K562 (cell line): ENCODE data around the gene MRFAP1. TPM values are rescaled to one million over a fixed set of nuclear protein-coding genes. Genes with fewer than 3 reads are reported as not detected.

Experiments
- CBX1 ChIP-seq: sonication (generic); IDR thresholded peaks from 2 replicates; pipeline ENCODE4 v1.6.1; 2016; ENCODE audit warnings: antibody characterized with exemption, low read depth, mild to moderate bottlenecking
- CHD4 ChIP-seq: fragments of 200-600 bp; sonication (generic); IDR thresholded peaks from 3 replicates; pipeline ENCODE4 v1.6.1; 2012; ENCODE audit warnings: low read depth, mild to moderate bottlenecking, mixed read lengths, low read length, inconsistent platforms; ENCODE audit not compliant: insufficient read depth, insufficient replicate concordance, poor library complexity, severe bottlenecking
- CXXC5 ChIP-seq: fragments of 250-450 bp; sonication (Bioruptor Pico); IDR thresholded peaks from 2 replicates; pipeline ENCODE4 v1.8.0; 2022; ENCODE audit warnings: inconsistent platforms, mild to moderate bottlenecking, moderate library complexity
- FOXP4 ChIP-seq: sonication (generic); formaldehyde crosslinking; IDR thresholded peaks from 2 replicates; pipeline ENCODE4 v1.8.0; 2022; ENCODE audit warnings: mild to moderate bottlenecking, missing genetic modification reagents, borderline replicate concordance
- GTF2A2 ChIP-seq: IDR thresholded peaks from 2 replicates; pipeline ENCODE4 v1.6.1; 2016; ENCODE audit warnings: mild to moderate bottlenecking, missing genetic modification characterization, missing compliant biosample characterization
- LEF1 ChIP-seq: fragments of 450-650 bp; IDR thresholded peaks from 2 replicates; pipeline ENCODE4 v1.6.1; 2016; ENCODE audit warnings: mild to moderate bottlenecking
- PBX2 ChIP-seq, 2 experiments: IDR thresholded peaks in 1 of 2; conservative IDR thresholded peaks in 1 of 2; 2 replicates each; pipeline ENCODE4 v1.6.1; 2016; ENCODE audit warnings: low read depth in 2 of 2, mild to moderate bottlenecking in 1 of 2, missing compliant biosample characterization in 1 of 2, missing genetic modification characterization in 1 of 2, moderate library complexity in 1 of 2
- PHF21A ChIP-seq: fragments of 450-650 bp; IDR thresholded peaks from 2 replicates; pipeline ENCODE4 v1.6.1; 2017; ENCODE audit warnings: low read depth, borderline replicate concordance
- POLR2A ChIP-seq: fragments of 450-650 bp; conservative IDR thresholded peaks from 2 replicates; pipeline ENCODE4 v1.6.1; 2016
- PURB ChIP-seq: sonication (generic); formaldehyde crosslinking; IDR thresholded peaks from 2 replicates; pipeline ENCODE4 v1.9.0; 2021; ENCODE audit warnings: low read depth, mild to moderate bottlenecking, missing genetic modification reagents
- SIN3B ChIP-seq: fragments of 450-650 bp; IDR thresholded peaks from 2 replicates; pipeline ENCODE4 v1.6.1; 2017; ENCODE audit warnings: low read depth, mild to moderate bottlenecking, moderate library complexity
- SIX5 ChIP-seq, 2 experiments: IDR thresholded peaks; 2 replicates each; pipeline ENCODE4 v1.6.1; 2011; ENCODE audit warnings: low read length in 2 of 2, borderline replicate concordance in 1 of 2, low read depth in 1 of 2, mild to moderate bottlenecking in 1 of 2, moderate library complexity in 1 of 2; ENCODE audit not compliant: insufficient read depth in 1 of 2
- SUPT5H ChIP-seq: fragments of 450-650 bp; IDR thresholded peaks from 2 replicates; pipeline ENCODE4 v1.6.1; 2016
- TEAD1 ChIP-seq, 2 experiments: fragments of 450-650 bp in 1 of 2; sonication (generic) in 1 of 2; formaldehyde crosslinking; IDR thresholded peaks; 2 replicates each; pipeline versions ENCODE4 v1.4.0 to v1.8.0; 2020 to 2022; ENCODE audit warnings: mild to moderate bottlenecking in 2 of 2, missing genetic modification reagents in 1 of 2
- THAP12 ChIP-seq: fragments of 250-450 bp; sonication (Bioruptor Pico); IDR thresholded peaks from 2 replicates; pipeline ENCODE4 v1.9.0; 2021; ENCODE audit warnings: mild to moderate bottlenecking, inconsistent platforms
- ZNF121 ChIP-seq: sonication (generic); formaldehyde crosslinking; conservative IDR thresholded peaks from 2 replicates; pipeline ENCODE4 v1.8.0; 2022; ENCODE audit warnings: missing genetic modification reagents
- ZNF217 ChIP-seq: sonication (generic); formaldehyde crosslinking; IDR thresholded peaks from 2 replicates; pipeline ENCODE4 v1.8.0; 2022; ENCODE audit warnings: mild to moderate bottlenecking, missing genetic modification reagents
- ZNF589 ChIP-seq: fragments of 200-800 bp; sonication (Bioruptor generic); IDR thresholded peaks from 2 replicates; pipeline ENCODE4 v1.6.1; 2016; ENCODE audit warnings: low read depth, missing genetic modification characterization, missing compliant biosample characterization
- ZNF764 ChIP-seq: fragments of 250-450 bp; sonication (Bioruptor Pico); IDR thresholded peaks from 2 replicates; pipeline ENCODE4 v1.4.0; 2020; ENCODE audit warnings: low read depth, mild to moderate bottlenecking, moderate library complexity
- ZNF780A ChIP-seq: fragments of 250-450 bp; sonication (Bioruptor Pico); IDR thresholded peaks from 2 replicates; pipeline ENCODE4 v1.5.0; 2021; ENCODE audit warnings: mild to moderate bottlenecking
- polyA plus RNA-seq, 8 experiments: library from polyadenylated mRNA; depleted of rRNA in 4 of 8; stranded (reverse) in 5 of 8; unstranded in 3 of 8; fragments of >200 nt; fragmentation: Nextera tagmentation in 2 of 8; fragmentation: Illumina TruSeq in 1 of 8; extraction: Ambion mirVana in 2 of 8; extraction: Trizol in 1 of 8; gene quantifications; 2 replicates each; pipeline versions ENCODE4 v1.2.1 to v1.2.3, GENCODE V29; 2011 to 2014; ENCODE audit warnings: inconsistent platforms in 1 of 8, missing spikeins in 1 of 8
- total RNA-seq, 7 experiments: library from RNA; depleted of rRNA in 6 of 7; stranded (reverse); fragments of >200 nt in 6 of 7; fragmentation: Illumina TruSeq in 2 of 7; extraction: Trizol in 2 of 7; gene quantifications; 2 replicates each; pipeline versions ENCODE4 v1.2.1 to v1.2.3, GENCODE V29; 2011 to 2021; ENCODE audit warnings: low replicate concordance in 1 of 7

MRFAP1 gene
- total and polyA plus RNA-seq, 9 of the 15 experiments (the other 6 are each of a cell fraction or from before 2014, with no cell fraction given): 46.0 to 270 (median 151) TPM

- 0 out of 2 replicates have a peak, but pooled peaks have one; percentile 45 for TF ChIP-seq FOXP4 (CRISPR knock-in tag)
- TF ChIP-seq CXXC5: no peak
- TF ChIP-seq ZNF589 (CRISPR knock-in tag): no peak
- TF ChIP-seq CBX1: no peak
- TF ChIP-seq PHF21A: 0 out of 2 replicates have a peak, but pooled peaks have one; percentile 59
- TF ChIP-seq SIX5 (IDR thresholded peaks at IDR 0.05; ENCODE audit: borderline replicate concordance in 1 of 2, insufficient read depth in 1 of 2, low read depth in 1 of 2, low read length in 2 of 2): no peak
- no peak for TF ChIP-seq ZNF764 (CRISPR knock-in tag)
- no peak for TF ChIP-seq ZNF217 (CRISPR knock-in tag)
- TF ChIP-seq SIN3B: no peak
- TF ChIP-seq GTF2A2 (tag): no peak
- TF ChIP-seq ZNF780A: no peak
- no peak for TF ChIP-seq THAP12 (CRISPR knock-in tag)
- no peak for TF ChIP-seq SUPT5H
- no peak for TF ChIP-seq CHD4
- no peak for TF ChIP-seq POLR2A
- no peak for TF ChIP-seq PBX2 (CRISPR knock-in tag; IDR thresholded peaks at IDR 0.05; ENCODE audit: low read depth)
- TF ChIP-seq PBX2 (tag; conservative IDR thresholded peaks at IDR 0.05; ENCODE audit: low read depth): peak; percentile 89
- no peak for TF ChIP-seq PURB (CRISPR knock-in tag)
- no peak for TF ChIP-seq TEAD1 (CRISPR knock-in tag; IDR thresholded peaks at IDR 0.05)
- TF ChIP-seq LEF1: no peak
- no peak for TF ChIP-seq ZNF121
Measured at GRCh38 chr4:6641164-6641970, 882 bp downstream of the MRFAP1 start (continued).
